Measurements from ENCODE around the gene NUDT14. TPM values are rescaled to one million over a fixed set of nuclear protein-coding genes. Genes with fewer than 3 reads are reported as not detected.

NUDT14 gene
- total RNA-seq, 1 donor from 2014 or later: 34.7 TPM

GRCh38 chr14:105182296-105183020, 1.3 kb upstream of the NUDT14 start:
- intact Hi-C loops (cut with micrococcal nuclease): no loop called here
- ATAC-seq (peak; percentile 22), DNase-seq (no peak)

GRCh38 chr14:105181549-105182295, 610 bp upstream of the NUDT14 start:
- ATAC-seq: no peak
- DNase-seq: no peak
- intact Hi-C loops (cut with micrococcal nuclease): no loop called here

GRCh38 chr14:105179191-105179590, 1.9 kb downstream of the NUDT14 start:
- intact Hi-C loops (cut with micrococcal nuclease): no loop called here
- DNase-seq (no peak), ATAC-seq (no peak)

DNA sequence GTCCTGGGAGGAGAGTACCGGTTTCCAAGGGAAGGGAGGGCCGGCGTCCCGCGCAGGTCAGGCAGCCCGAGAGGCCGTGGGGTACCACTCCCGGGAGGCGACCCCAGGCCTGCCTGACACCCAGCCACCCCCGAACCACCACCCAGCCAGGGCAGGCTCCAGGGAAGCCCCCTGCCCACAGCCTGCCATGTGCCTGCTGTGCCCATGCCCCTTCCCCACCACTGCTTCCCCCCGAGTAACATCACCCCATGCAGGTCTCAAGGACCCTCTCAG, 2.3 kb downstream of the NUDT14 start:
- no peak for DNase-seq
- ATAC-seq: no peak
- intact Hi-C loops (cut with micrococcal nuclease): no loop called here

- DNase-seq (no peak), ATAC-seq (no peak)
- intact Hi-C loops (cut with micrococcal nuclease): no loop called here
Measured at GRCh38 chr14:105178069-105178867, 2.8 kb downstream of the NUDT14 start.

DNA sequence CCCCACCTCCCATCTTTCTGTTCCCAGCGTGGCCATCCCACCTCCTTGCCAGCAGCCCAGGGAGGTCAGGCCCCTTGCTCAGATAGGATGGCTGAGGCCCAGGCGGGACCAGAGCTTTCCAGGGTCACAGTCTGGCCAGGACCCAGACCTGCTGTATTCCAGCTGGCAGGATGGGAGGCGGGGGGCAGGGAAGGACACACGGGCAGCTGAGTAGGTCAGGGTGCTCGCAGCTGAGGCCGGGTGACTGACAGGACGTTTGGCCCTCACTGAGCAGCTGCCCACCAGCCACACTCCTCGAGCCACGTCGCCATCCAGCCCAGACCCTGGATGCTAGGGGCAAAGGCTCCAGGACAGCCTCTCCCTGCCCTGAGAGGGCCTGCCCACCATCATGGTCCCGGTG, 4.0 kb downstream of the NUDT14 start:
- no peak for ATAC-seq
- DNase-seq: no peak
- intact Hi-C loops (cut with micrococcal nuclease): no loop called here

GRCh38 chr14:105176513-105176912, 4.6 kb downstream of the NUDT14 start:
- no peak for DNase-seq
- intact Hi-C loops (cut with micrococcal nuclease): no loop called here
- ATAC-seq: no peak

DNA sequence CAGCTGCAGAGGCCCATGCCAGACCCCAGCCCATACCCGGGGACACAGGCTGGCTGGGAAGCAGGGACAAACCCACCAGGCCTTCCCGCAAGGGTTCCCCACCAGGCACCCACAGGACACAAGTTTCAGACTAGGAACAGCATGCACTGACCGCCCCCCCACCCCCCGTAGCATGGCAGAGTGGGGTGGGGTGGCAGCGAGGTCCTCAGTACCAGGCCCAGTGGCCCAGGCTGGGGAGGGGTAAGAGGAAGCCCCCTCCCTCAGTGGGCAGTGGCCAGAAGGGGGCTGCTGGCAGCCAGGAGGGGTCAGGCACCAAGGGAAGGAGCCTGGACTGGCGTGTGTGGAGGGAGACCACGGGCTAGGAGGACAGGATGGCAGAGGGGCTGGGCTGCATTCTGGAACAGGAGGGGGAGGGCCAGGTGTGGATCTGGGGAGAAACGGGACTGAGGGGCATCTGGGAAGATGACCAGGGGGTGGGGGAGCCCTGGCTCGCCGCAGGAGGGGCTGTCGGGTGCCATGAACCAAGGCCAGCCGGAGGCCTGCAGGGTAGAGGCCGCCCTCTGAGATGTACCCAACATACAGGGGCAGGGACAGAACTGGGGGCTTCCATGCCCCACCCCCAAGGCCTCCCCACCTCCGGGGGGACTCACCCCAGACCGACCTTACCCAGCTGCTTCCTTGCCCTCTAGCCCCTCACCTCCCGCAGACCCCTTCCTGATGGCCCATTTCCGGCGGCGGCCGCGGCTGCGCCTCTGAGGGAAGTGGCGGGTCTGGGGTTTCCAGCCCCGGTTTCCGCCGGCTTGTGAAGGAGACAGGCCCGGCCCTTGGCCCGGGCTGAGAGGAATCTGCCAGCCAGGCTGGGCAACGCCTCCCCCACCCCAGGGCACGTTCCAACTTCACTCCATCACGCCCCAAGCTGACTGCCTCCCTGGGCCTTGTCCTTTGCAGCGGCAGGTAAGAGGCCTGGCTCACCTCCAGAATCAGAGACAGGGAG, 6.9 kb downstream of the NUDT14 start:
- intact Hi-C loops (cut with micrococcal nuclease): no loop called here
- ATAC-seq: no peak
- DNase-seq: no peak

- ATAC-seq (no peak), DNase-seq (no peak)
- intact Hi-C loops (cut with micrococcal nuclease): no loop called here
Measured at GRCh38 chr14:105173145-105173544, 8.0 kb downstream of the NUDT14 start.

DNA sequence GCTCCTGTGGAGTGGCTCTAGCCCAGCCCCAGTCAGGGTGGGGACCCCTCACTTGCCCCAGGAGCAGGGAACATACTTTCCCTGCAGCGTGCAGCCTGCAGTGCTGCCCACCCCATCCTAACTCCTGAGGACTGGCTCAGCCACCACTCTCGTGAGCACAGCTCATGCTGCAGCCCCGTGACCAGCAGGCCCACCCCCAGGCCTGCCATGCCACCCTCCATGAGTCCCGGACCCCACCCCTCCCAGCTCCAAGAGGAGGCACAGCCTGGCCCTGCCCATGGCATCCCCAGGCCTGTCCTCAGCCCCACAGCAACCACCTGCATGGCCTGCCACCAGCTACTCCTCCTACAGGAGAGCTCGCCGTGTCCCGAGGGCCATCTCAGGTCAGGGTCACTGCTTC, 8.6 kb downstream of the NUDT14 start:
- intact Hi-C loops (cut with micrococcal nuclease): no loop called here
- ATAC-seq (no peak), DNase-seq (no peak)

DNA sequence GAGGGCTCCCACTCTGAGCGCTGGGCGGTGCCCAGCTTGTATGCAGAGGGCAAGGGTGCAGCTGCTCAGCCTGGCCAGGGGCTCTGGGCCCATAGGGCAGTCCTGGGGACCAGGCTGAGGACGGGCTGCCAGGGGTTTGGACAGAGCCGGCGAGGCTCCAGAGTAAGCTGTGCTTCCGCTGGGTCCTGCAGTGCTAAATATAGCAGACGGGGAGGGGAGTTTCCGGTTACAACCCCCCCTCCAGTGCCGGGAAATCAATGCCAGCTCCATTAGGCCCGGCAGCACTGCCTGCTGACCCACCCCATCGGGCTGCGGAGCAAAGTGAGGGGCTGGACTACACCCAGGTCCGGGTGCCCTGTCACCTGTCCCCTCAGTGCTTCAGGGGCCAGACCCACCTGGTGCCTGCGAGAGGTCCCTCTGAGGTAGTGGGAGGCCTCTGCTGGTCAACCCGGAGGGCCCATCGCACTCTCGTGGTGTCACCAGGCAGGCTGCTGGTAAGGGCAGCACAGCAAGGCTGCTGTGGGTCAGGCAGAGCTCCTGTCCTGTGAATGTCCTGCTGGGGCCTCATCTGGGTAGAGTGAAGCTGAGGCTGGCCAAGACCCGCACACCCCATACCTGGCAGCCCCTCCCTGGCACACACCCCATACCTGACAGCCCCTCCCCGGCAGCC, 10.0 kb downstream of the NUDT14 start:
- intact Hi-C loops (cut with micrococcal nuclease): no loop called here
- ATAC-seq (peak; percentile 37), DNase-seq (no peak)

- no peak for ATAC-seq
- no peak for DNase-seq
- intact Hi-C loops (cut with micrococcal nuclease): no loop called here
Measured at GRCh38 chr14:105169776-105170655, 11.1 kb downstream of the NUDT14 start.

- intact Hi-C loops (cut with micrococcal nuclease): no loop called here
- peak; percentile 62 for DNase-seq
- ATAC-seq: peak; percentile 15
Measured at GRCh38 chr14:105168979-105169507, 12.1 kb downstream of the NUDT14 start.

DNA sequence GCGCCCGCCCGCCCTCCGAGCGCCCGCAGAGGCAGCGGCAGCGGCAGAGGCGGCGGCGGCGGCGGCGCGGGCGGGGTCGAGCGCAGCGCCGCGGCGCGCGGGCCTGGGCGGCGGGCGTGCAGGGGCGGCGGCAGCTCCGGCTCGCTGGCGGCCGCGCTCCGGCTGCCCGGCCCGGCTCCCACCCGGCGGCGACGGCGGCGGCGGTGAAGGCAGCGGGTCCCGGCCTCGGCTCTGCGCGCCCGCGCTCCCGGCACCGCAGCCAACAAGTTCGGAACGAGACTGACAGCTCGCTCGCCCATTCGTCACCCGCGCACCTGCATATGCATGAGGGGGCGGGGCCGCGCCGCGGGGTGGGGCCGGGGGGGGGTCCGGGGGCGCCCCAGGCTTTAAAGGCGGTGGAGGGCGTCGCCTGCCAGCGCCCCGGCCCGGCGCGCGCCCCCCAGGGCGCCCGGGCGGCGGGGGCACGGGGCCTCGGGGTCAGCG, 12.6 kb downstream of the NUDT14 start, which contains the start of gene JAG2:
Gene JAG2 (minus strand): TSS at position 281 of the 483 bp plus-strand sequence. CDS start 356 bp downstream, outside the sequence.
- peak; percentile 82 for DNase-seq
- ATAC-seq: peak; percentile 44
- intact Hi-C loops (cut with micrococcal nuclease): no loop called here

- DNase-seq (no peak), ATAC-seq (no peak)
- intact Hi-C loops (cut with micrococcal nuclease): no loop called here
Measured at GRCh38 chr14:105168093-105168420, 13.1 kb downstream of the NUDT14 start.

DNA sequence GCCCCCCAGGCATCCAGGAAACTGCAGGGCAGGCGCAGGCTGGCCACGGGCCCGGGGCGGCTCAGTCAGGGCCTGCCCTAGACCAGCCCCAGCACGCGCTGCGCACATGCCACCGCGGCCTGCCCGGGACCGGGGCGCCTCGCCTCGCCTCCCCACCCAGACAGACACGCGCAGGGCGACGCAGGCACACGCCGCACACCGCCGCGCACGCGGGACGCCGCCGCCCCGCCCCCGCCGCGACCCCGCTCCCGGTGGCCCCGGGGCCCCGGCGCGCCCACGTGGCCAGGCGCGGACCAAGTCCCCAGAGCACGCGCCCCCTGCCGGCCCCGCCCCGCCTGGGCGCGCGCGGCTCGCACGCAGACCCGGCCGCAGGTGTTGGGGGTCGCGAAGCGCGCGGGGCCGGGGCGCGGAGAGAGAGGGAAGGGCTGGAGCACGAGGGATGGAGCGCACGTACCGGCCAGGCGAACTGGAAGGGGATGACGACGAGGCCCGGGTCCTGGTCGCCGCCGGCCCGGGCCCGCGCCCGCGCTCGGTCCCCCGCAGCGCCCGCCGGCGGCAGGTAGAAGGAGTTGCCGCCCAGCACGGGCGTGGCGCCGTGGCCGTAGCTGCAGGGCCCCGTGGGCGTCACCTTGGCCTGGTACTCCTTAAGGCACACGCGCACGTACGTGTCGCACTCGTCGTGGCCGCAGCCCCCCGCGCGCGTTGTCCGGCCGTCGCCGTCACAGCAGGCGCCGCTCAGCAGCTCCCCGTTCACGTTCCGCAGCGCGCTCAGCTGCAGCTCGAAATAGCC, 13.6 kb downstream of the NUDT14 start:
- intact Hi-C loops (cut with micrococcal nuclease): no loop called here
- DNase-seq: peak; percentile 64
- ATAC-seq: no peak
